ENCODE results near the gene HMGN3.

DNA sequence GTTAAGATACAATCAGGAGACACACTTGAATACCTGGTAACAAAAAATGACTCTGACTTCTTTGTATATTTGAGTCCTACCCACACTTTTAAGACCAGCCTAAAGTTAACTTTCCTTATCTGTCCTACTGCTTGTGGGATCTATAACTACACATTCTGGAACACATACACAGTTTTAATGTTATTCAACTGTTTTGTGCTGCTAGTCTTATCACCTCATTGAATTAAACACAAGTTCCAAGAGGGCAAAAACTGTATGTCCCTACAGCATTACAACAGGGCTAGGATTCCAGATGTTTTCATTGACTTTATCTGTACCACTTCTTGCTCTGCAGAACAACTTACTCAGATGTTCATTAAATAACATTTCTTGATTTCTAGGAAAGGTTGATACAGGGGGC, 2.8 kb downstream of the HMGN3 start:
- TF ChIP-seq, protein P1, sequence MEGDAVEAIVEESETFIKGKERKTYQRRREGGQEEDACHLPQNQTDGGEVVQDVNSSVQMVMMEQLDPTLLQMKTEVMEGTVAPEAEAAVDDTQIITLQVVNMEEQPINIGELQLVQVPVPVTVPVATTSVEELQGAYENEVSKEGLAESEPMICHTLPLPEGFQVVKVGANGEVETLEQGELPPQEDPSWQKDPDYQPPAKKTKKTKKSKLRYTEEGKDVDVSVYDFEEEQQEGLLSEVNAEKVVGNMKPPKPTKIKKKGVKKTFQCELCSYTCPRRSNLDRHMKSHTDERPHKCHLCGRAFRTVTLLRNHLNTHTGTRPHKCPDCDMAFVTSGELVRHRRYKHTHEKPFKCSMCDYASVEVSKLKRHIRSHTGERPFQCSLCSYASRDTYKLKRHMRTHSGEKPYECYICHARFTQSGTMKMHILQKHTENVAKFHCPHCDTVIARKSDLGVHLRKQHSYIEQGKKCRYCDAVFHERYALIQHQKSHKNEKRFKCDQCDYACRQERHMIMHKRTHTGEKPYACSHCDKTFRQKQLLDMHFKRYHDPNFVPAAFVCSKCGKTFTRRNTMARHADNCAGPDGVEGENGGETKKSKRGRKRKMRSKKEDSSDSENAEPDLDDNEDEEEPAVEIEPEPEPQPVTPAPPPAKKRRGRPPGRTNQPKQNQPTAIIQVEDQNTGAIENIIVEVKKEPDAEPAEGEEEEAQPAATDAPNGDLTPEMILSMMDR (IDR thresholded peaks at IDR 0.05): no peak
- no peak for TF ChIP-seq POLR2A (IDR thresholded peaks at IDR 0.05)
